C4-2B (cell line): ENCODE results near the gene ASIC2.

Experiments used
- H3K27ac ChIP-seq: fragments of 450-650 bp; 2 replicates; pipeline ENCODE4 v1.5.1; 2017
- CTCF ChIP-seq: fragments of 450-650 bp; conservative IDR thresholded peaks from 2 replicates; pipeline ENCODE4 v1.5.1; 2017; ENCODE audit warnings: mild to moderate bottlenecking
- ZFX ChIP-seq: fragments of 450-650 bp; IDR thresholded peaks from 2 replicates; pipeline ENCODE4 v1.6.1; 2017

The ASIC2 gene

DNA sequence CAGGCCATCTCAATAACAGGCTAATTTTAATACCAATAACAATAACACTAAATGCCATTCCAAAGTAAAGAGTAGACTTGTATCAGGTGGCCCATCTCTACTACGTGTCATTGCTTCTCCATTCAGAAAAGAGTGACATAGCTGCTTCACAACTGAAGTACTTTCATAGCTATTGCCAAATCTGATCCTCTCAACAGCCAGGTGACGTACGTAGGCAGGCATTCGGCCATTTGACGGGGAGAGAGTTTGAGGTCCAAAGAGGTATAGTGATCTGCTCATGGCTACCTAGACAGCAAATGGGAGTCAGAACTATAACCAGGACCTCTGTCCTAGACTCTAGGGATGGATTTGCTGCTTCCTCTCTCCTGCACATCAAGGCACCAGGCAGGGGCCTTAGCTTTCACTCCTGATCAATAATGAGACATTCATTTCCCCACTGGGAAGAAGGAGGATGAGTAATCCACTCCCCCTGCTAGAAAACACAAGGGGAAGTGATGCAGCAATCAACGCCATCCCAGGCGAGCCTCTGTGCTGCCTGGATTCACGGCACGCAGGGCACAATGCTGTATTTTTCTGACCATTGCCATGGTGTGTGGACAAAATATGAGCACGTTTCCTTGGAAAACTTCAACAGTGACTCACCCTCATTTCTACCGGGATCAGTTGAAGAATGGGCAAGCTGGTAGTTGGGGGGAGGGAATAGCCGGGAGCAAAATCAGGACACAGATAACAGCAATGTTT lies 220.5 kb downstream of the ASIC2 start:
- H3K27ac ChIP-seq, result no peak overlapping the region
- no peak for TF ChIP-seq ZFX
- no peak for TF ChIP-seq CTCF

DNA sequence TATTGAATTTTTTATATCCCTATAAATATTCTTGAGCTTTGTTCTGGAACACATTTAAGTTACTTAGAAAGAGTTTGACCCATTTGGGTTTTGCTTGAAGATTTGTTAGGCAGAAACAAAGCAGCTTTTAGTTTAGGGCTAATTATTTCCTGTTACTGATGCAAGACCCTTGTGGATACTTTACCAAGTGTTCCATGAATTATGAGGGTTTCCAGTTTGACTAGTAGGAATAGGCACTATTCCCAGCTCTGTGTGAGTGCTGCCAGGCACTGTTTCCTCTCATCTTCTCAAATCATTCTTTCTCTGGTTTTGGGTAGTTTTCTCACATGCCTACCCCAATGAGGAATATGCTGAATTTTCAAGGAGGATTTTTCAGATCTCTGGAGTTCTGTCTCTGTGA lies 221.4 kb downstream of the ASIC2 start:
- TF ChIP-seq ZFX (no peak), CTCF (no peak)
- no peak overlapping the region for H3K27ac ChIP-seq

GRCh38 chr17:33057564-33057963 lies 235.5 kb downstream of the ASIC2 start:
- TF ChIP-seq CTCF (no peak), ZFX (no peak)
- no peak overlapping the region for H3K27ac ChIP-seq

GRCh38 chr17:33056399-33057146 lies 236.5 kb downstream of the ASIC2 start:
- H3K27ac ChIP-seq, result no peak overlapping the region
- TF ChIP-seq CTCF, result no peak
- TF ChIP-seq ZFX, result no peak

DNA sequence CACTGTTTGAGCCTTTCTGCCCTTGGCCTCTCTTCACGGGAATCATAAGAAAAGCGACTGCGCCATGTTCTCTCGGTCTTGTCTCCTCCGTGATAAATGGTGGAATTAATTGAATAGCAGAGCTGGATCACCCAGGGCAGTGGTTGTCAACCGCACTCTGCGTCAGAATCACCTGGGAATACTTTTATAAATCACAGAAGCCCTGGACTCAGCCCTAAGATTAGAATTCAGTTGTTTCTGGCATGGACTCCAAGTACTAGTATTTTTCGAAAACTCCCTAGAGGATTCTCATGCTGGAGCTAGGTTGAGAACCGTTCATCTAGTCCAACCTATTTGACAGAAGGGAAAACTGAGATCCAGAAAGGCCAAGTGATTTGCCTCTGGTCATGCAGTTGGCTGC lies 237.3 kb downstream of the ASIC2 start:
- H3K27ac ChIP-seq, result no peak overlapping the region
- no peak for TF ChIP-seq ZFX
- no peak for TF ChIP-seq CTCF

GRCh38 chr17:33055171-33055611 lies 237.9 kb downstream of the ASIC2 start:
- TF ChIP-seq CTCF, result no peak
- no peak for TF ChIP-seq ZFX

GRCh38 chr17:33054412-33054811 lies 238.7 kb downstream of the ASIC2 start:
- TF ChIP-seq CTCF, result no peak
- TF ChIP-seq ZFX, result no peak
- H3K27ac ChIP-seq, result no peak overlapping the region

More at GRCh38 chr17:33055171-33055611, 237.9 kb downstream of the ASIC2 start:
- H3K27ac ChIP-seq, result no peak overlapping the region
